ENCODE measurements around the gene TEKTIP1. TPM values are rescaled to one million over a fixed set of nuclear protein-coding genes. Genes with fewer than 3 reads are reported as not detected.
A peak's percentile ranks its signal among the peaks of the same experiment; 100 is the strongest.

TEKTIP1 gene
- total and polyA plus RNA-seq, 9 of the 15 experiments (the other 6 are each of a cell fraction or from before 2014, with no cell fraction given) = 0.66 TPM; not detected in 8

GRCh38 chr19:3500429-3501101 lies 38.4 kb upstream of the TEKTIP1 start, which contains the start of gene DOHH (continued):
- TF ChIP-seq MNT (conservative IDR thresholded peaks at IDR 0.05) (peak; percentile 97 to 98), MAZ (CRISPR knock-in tag; conservative IDR thresholded peaks at IDR 0.05 in 1 of 2, IDR thresholded peaks at IDR 0.05 in 1 of 2) (peak; percentile 60 to 72), ETV6 (IDR thresholded peaks at IDR 0.05; ENCODE audit: borderline replicate concordance in 1 of 2, low read depth in 2 of 2, low read length in 1 of 2) (no peak; a peak in 1 of 4 replicates), ETV6 (CRISPR knock-in tag; IDR thresholded peaks at IDR 0.05; ENCODE audit: borderline replicate concordance) (0 out of 2 replicates have a peak, but pooled peaks have one; percentile 58), ZNF707 (CRISPR knock-in tag; conservative IDR thresholded peaks at IDR 0.05) (no peak), ARNT (IDR thresholded peaks at IDR 0.05) (no peak), ZNF133 (CRISPR knock-in tag; IDR thresholded peaks at IDR 0.05) (no peak), USF2 (CRISPR knock-in tag; IDR thresholded peaks at IDR 0.05) (peak; percentile 100), ATF2 (CRISPR knock-in tag; IDR thresholded peaks at IDR 0.05) (no peak), FOXA3 (CRISPR knock-in tag; conservative IDR thresholded peaks at IDR 0.05 in 1 of 2, IDR thresholded peaks at IDR 0.05 in 1 of 2) (0 out of 4 replicates have a peak, but pooled peaks of 1 of the 2 experiments have one; percentile 51), TRIM28 (IDR thresholded peaks at IDR 0.05) (no peak), E2F6 (IDR thresholded peaks at IDR 0.05; ENCODE audit: borderline replicate concordance in 1 of 2, extremely low read depth in 1 of 2, insufficient read depth in 1 of 2, insufficient read length in 1 of 2, low read depth in 1 of 2, low read length in 1 of 2, poor library complexity in 1 of 2, severe bottlenecking in 1 of 2) (peak; percentile 83 to 89), CC2D1A (IDR thresholded peaks at IDR 0.05) (no peak), ZNF586 (CRISPR knock-in tag; conservative IDR thresholded peaks at IDR 0.05) (no peak), NELFE (IDR thresholded peaks at IDR 0.05; ENCODE audit: insufficient read depth, insufficient read length) (no peak), E2F3 (CRISPR knock-in tag; IDR thresholded peaks at IDR 0.05) (0 out of 2 replicates have a peak, but pooled peaks have one; percentile 56), MCM2 (IDR thresholded peaks at IDR 0.05; ENCODE audit: low read depth) (no peak), ZBTB5 (IDR thresholded peaks at IDR 0.05) (no peak), ARID2 (IDR thresholded peaks at IDR 0.05) (no peak)

All from K562 (cell line).